Endothelial cell of umbilical vein (primary cell): ENCODE measurements around the gene OSTM1. TPM values are rescaled to one million over a fixed set of nuclear protein-coding genes. Genes with fewer than 3 reads are reported as not detected.

Experiments
- BruUV-seq: library from RNA; stranded (reverse); fragments of 400-500 nt; replicated peaks from 2 replicates; lab custom pipeline; 2021; lab: Mats Ljungman, UMichigan
- CTCF ChIA-PET: fragments of 300-600, 350-600 bp; sonication (Branson Sonifier 250); formaldehyde crosslinking; loops from one replicate; lab custom pipeline; 2021; ENCODE audit warnings: antibody characterized with exemption, inconsistent platforms; lab: Charles Lee
- POLR2A ChIA-PET: fragments of 300-600, 350-600 bp; sonication (Branson Sonifier 250); formaldehyde crosslinking; loops from one replicate; lab custom pipeline; 2021; ENCODE audit warnings: antibody characterized with exemption, inconsistent platforms; lab: Charles Lee
- DNase-seq: peaks from one replicate; pipeline ENCODE4 v3.0.0-alpha.2; 2011; ENCODE audit warnings: low read depth, low spot score
- FAIRE-seq: peaks from 2 replicates; lab custom pipeline; 2011; peaks lifted over from hg19 to GRCh38; lab: Jason Lieb, UNC
- H2AFZ ChIP-seq: 2 replicates; pipeline ENCODE4 v1.6.0; 2012; ENCODE audit warnings: low read depth, low read length, control low read depth, inconsistent platforms
- H3K27ac ChIP-seq: 2 replicates; pipeline ENCODE4 v1.5.1; 2011; ENCODE audit warnings: low read depth, mild to moderate bottlenecking, control low read depth, low read length, moderate library complexity; ENCODE audit not compliant: insufficient read depth
- H3K27me3 ChIP-seq, 2 experiments: 2 replicates each; pipeline versions ENCODE4 v1.6.0 to v1.6.1; 2011; ENCODE audit warnings: low read length in 2 of 2, mixed read lengths in 1 of 2; ENCODE audit not compliant: control insufficient read depth in 2 of 2, insufficient read depth in 2 of 2
- H3K36me3 ChIP-seq, 2 experiments: 2 replicates in 1 of 2; 3 replicates in 1 of 2; pipeline ENCODE4 v1.5.1; 2011; ENCODE audit warnings: low read length in 2 of 2, mild to moderate bottlenecking in 1 of 2, moderate library complexity in 1 of 2; ENCODE audit not compliant: control insufficient read depth in 2 of 2, insufficient read depth in 2 of 2; ENCODE audit errors: extremely low read depth in 1 of 2
- H3K4me1 ChIP-seq: 3 replicates; pipeline ENCODE4 v1.5.1; 2011; ENCODE audit warnings: mild to moderate bottlenecking, low read length; ENCODE audit not compliant: control insufficient read depth, insufficient read depth; ENCODE audit errors: extremely low read depth
- H3K4me2 ChIP-seq: 2 replicates; pipeline ENCODE4 v1.6.1; 2011; ENCODE audit warnings: low read length, control low read depth, mixed read lengths; ENCODE audit not compliant: insufficient read depth
- H3K4me3 ChIP-seq, 3 experiments: fragments of 200-600 bp in 1 of 3; sonication (generic), shearing (Covaris generic) in 1 of 3; replicated peaks in 1 of 3; 2 replicates each; pipeline ENCODE4 v1.5.1; 2011 to 2016; ENCODE audit warnings: control low read depth in 3 of 3, low read length in 3 of 3, mild to moderate bottlenecking in 2 of 3, inconsistent platforms in 1 of 3, low read depth in 1 of 3, moderate library complexity in 1 of 3; ENCODE audit not compliant: insufficient read depth in 1 of 3
- H3K79me2 ChIP-seq: 2 replicates; pipeline ENCODE4 v1.6.0; 2012; ENCODE audit warnings: low read length, inconsistent platforms; ENCODE audit not compliant: control insufficient read depth, insufficient read depth
- H3K9ac ChIP-seq: replicated peaks from 2 replicates; pipeline ENCODE3; 2011; ENCODE audit warnings: low read length, control low read depth; ENCODE audit not compliant: insufficient read depth; ENCODE audit errors: extremely low read depth
- H3K9me1 ChIP-seq: replicated peaks from 3 replicates; pipeline ENCODE4 v1.6.0; 2011; ENCODE audit warnings: mild to moderate bottlenecking, low read length; ENCODE audit not compliant: control insufficient read depth, insufficient read depth; ENCODE audit errors: extremely low read depth
- H3K9me3 ChIP-seq: replicated peaks from 2 replicates; pipeline ENCODE4 v1.5.1; 2012; ENCODE audit warnings: low read length, inconsistent platforms; ENCODE audit not compliant: control insufficient read depth, insufficient read depth
- H4K20me1 ChIP-seq: replicated peaks from 2 replicates; pipeline ENCODE3; 2011; ENCODE audit warnings: mild to moderate bottlenecking, low read length; ENCODE audit not compliant: control insufficient read depth, insufficient read depth; ENCODE audit errors: extremely low read depth
- CTCF ChIP-seq, 2 donors: IDR thresholded peaks; 1 replicate in 1 of 2; 2 replicates in 1 of 2; pipeline ENCODE4 v1.5.1; 2011; ENCODE audit warnings: low read length in 2 of 2, mild to moderate bottlenecking in 2 of 2, moderate library complexity in 2 of 2, control low read depth in 1 of 2, inconsistent platforms in 1 of 2, low read depth in 1 of 2; ENCODE audit not compliant: insufficient read depth in 1 of 2; ENCODE audit errors: extremely low read depth in 1 of 2
- EZH2 ChIP-seq: IDR thresholded peaks from 2 replicates; pipeline ENCODE4 v1.6.1; 2012; ENCODE audit warnings: borderline replicate concordance, low read depth, mild to moderate bottlenecking, moderate library complexity, low read length, inconsistent platforms; ENCODE audit not compliant: severe bottlenecking
- FOS ChIP-seq: IDR thresholded peaks from 2 replicates; pipeline ENCODE4 v1.6.1; 2011; ENCODE audit warnings: mild to moderate bottlenecking, low read length, moderate library complexity, borderline replicate concordance; ENCODE audit not compliant: insufficient read depth
- GATA2 ChIP-seq: IDR thresholded peaks from 2 replicates; pipeline ENCODE4 v1.7.0; 2011; ENCODE audit warnings: low read depth, mild to moderate bottlenecking, moderate library complexity, mixed read lengths, low read length; ENCODE audit not compliant: insufficient read length, insufficient read depth
- JUN ChIP-seq: IDR thresholded peaks from 2 replicates; pipeline ENCODE4 v1.6.1; 2011; ENCODE audit warnings: borderline replicate concordance, low read depth; ENCODE audit not compliant: insufficient read length, insufficient read depth
- MAX ChIP-seq: IDR thresholded peaks from 2 replicates; pipeline ENCODE4 v1.6.1; 2011; ENCODE audit not compliant: insufficient read depth, insufficient read length
- MYC ChIP-seq: IDR thresholded peaks from one replicate; pipeline ENCODE4 v1.6.1; 2011; ENCODE audit warnings: mild to moderate bottlenecking, low read depth, low read length
- POLR2A ChIP-seq: IDR thresholded peaks from 2 replicates; pipeline ENCODE4 v1.6.1; 2012; ENCODE audit warnings: low read depth, mild to moderate bottlenecking, control low read depth, low read length
- POLR2AphosphoS5 ChIP-seq: IDR thresholded peaks from 2 replicates; pipeline ENCODE4 v1.6.1; 2012; ENCODE audit warnings: low read depth, mild to moderate bottlenecking, control low read depth, low read length, moderate library complexity; ENCODE audit not compliant: insufficient read depth
- dilution Hi-C: fragments of 300-500 bp; cut with MboI; formaldehyde crosslinking; loops from one replicate; pipeline ENCODE4 v1.15.0; 2019; ENCODE audit warnings: low sequenced_read_pairs; ENCODE audit not compliant: extremely low pct_ligation_motif_present
- intact Hi-C: fragments of 100-400 bp; cut with micrococcal nuclease; formaldehyde crosslinking; loops from one replicate; pipeline ENCODE4 v1.10.0; 2022
- polyA plus RNA-seq, 4 experiments: library from polyadenylated mRNA; depleted of rRNA in 3 of 4; stranded (reverse) in 3 of 4; unstranded in 1 of 4; fragments of >200 nt; gene quantifications; 2 replicates each; pipeline versions ENCODE4 v1.2.1 to v1.2.3, GENCODE V29; 2011 to 2012; ENCODE audit warnings: missing spikeins in 1 of 4
- total RNA-seq: library from RNA; stranded (reverse); gene quantifications from 2 replicates; pipeline ENCODE4 v1.2.3, GENCODE V29; 2021

Gene OSTM1
- total and polyA plus RNA-seq, 2 donors (not counting 3 experiments of a cell fraction or from before 2014, with no cell fraction given), result 23.1 to 26.4 TPM

- Histone ChIP-seq H3K4me3 (no peak overlapping the region), H2AFZ (no peak overlapping the region), H3K9me3 (no peaks in the 10 kb centered on the region), H3K27ac (no peak overlapping the region), H3K79me2 (no peaks in the 10 kb centered on the region), H3K9ac (no peak overlapping the region), H3K36me3 (no peaks in the 10 kb centered on the region), H3K4me2 (no peak overlapping the region), H3K27me3 (peaks cover 0 to 2% of the 10 kb centered on the region in 2 experiments), H4K20me1 (no peaks in the 10 kb centered on the region), H3K4me1 (no peaks in the 10 kb centered on the region), H3K9me1 (no peaks in the 10 kb centered on the region)
- ChIA-PET CTCF (interaction anchor here (1.1 kb wide), 1 partner anchor 17 kb away, joined by 3 read pairs; no protein-coding TSS in a partner anchor), POLR2A (no interaction called here)
- no peak for DNase-seq
- intact Hi-C loops (no loop called here), dilution Hi-C loops (no loop called here)
- no peak for TF ChIP-seq POLR2A
- TF ChIP-seq FOS, result no peak
- TF ChIP-seq CTCF (IDR thresholded peaks at IDR 0.05; ENCODE audit: extremely low read depth in 1 of 2, insufficient read depth in 1 of 2, low read depth in 1 of 2, low read length in 2 of 2), result no peak
- TF ChIP-seq GATA2, result no peak
- TF ChIP-seq MYC, result no peak
- no peak for TF ChIP-seq JUN
- no peak for TF ChIP-seq MAX
- TF ChIP-seq POLR2AphosphoS5, result no peak
- no peak for TF ChIP-seq EZH2
- BruUV-seq, result no TSS peak
- no peak for FAIRE-seq
Observed at GRCh38 chr6:108031968-108032367, 42.6 kb downstream of the OSTM1 start.
